HepG2 (cell line): ENCODE measurements around the gene KRTAP1-5.

Experiments
- ETV6 ChIP-seq: sonication (generic); formaldehyde crosslinking; conservative IDR thresholded peaks from 2 replicates; pipeline ENCODE4 v1.4.0; 2020; ENCODE audit warnings: missing genetic modification reagents
- HMG20B ChIP-seq: conservative IDR thresholded peaks from 2 replicates; pipeline ENCODE4 v1.6.1; 2016; ENCODE audit warnings: missing genetic modification reagents, missing compliant biosample characterization
- RXRB ChIP-seq: IDR thresholded peaks from 2 replicates; pipeline ENCODE4 v1.6.1; 2016; ENCODE audit warnings: borderline replicate concordance, missing genetic modification reagents, missing compliant biosample characterization
- ZBTB1 ChIP-seq: sonication (generic); formaldehyde crosslinking; IDR thresholded peaks from 2 replicates; pipeline ENCODE4 v1.4.0; 2020; ENCODE audit warnings: missing genetic modification reagents, borderline replicate concordance
- TF ChIP-seq, protein P1 (sequence below): sonication (generic); formaldehyde crosslinking; IDR thresholded peaks from 2 replicates; pipeline ENCODE4 v1.5.0; 2020; ENCODE audit warnings: mild to moderate bottlenecking, missing genetic modification reagents, moderate library complexity

DNA sequence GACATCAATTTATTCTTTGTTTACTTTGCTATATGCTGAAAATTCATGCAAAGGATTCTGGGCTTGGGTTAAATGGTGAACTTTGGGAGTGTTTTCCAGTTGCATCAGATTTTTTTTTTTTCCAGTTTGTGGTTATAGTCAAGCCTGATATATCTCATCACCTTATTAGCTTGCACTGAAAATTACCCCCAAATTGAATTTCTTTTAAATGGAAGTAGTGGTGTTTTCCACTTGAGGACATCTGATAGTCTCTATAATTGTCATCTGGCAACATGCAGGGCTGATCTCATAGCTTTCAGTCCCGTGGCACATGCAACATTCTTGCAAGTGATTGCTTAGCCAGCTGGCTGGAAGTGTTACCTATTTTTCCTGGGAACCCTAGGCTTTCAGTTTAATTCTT is 13.4 kb downstream of the KRTAP1-5 start:
- TF ChIP-seq ETV6 (CRISPR knock-in tag): no peak
- TF ChIP-seq RXRB: no peak
- TF ChIP-seq HMG20B (CRISPR knock-in tag): no peak
- TF ChIP-seq, protein P1, sequence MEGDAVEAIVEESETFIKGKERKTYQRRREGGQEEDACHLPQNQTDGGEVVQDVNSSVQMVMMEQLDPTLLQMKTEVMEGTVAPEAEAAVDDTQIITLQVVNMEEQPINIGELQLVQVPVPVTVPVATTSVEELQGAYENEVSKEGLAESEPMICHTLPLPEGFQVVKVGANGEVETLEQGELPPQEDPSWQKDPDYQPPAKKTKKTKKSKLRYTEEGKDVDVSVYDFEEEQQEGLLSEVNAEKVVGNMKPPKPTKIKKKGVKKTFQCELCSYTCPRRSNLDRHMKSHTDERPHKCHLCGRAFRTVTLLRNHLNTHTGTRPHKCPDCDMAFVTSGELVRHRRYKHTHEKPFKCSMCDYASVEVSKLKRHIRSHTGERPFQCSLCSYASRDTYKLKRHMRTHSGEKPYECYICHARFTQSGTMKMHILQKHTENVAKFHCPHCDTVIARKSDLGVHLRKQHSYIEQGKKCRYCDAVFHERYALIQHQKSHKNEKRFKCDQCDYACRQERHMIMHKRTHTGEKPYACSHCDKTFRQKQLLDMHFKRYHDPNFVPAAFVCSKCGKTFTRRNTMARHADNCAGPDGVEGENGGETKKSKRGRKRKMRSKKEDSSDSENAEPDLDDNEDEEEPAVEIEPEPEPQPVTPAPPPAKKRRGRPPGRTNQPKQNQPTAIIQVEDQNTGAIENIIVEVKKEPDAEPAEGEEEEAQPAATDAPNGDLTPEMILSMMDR (CRISPR knock-in tag): no peak
- no peak for TF ChIP-seq ZBTB1 (CRISPR knock-in tag)
